ENCODE data around the gene LAGE3. TPM values are rescaled to one million over a fixed set of nuclear protein-coding genes. Genes with fewer than 3 reads are reported as not detected.

Gene LAGE3
- total and polyA plus RNA-seq, 2 of the 13 experiments (the other 11 are each of a cell fraction or from before 2014, with no cell fraction given): 7.6 to 12.7 TPM

- TF ChIP-seq MTERF4 (CRISPR knock-in tag; IDR thresholded peaks at IDR 0.05) (no peak), ZNF609 (CRISPR knock-in tag; IDR thresholded peaks at IDR 0.05; ENCODE audit: borderline replicate concordance) (no peak), ATF6 (CRISPR knock-in tag; conservative IDR thresholded peaks at IDR 0.05) (no peak), NR1H2 (CRISPR knock-in tag; IDR thresholded peaks at IDR 0.05; ENCODE audit: borderline replicate concordance, low read depth) (no peak), SMAD1 (CRISPR knock-in tag; IDR thresholded peaks at IDR 0.05; ENCODE audit: borderline replicate concordance, low read depth) (no peak), PHF8 (CRISPR knock-in tag; IDR thresholded peaks at IDR 0.05) (no peak), SAFB2 (CRISPR knock-in tag; IDR thresholded peaks at IDR 0.05; ENCODE audit: borderline replicate concordance, low read depth) (no peak), BRF2 (CRISPR knock-in tag; IDR thresholded peaks at IDR 0.05) (no peak)
These were observed 10.9 kb downstream of the LAGE3 start (continued) for GRCh38 chrX:154468217-154468616.
